Ishikawa (cell line): ENCODE measurements around the gene GALNT9.

Source experiments
- CEBPB ChIP-seq: IDR thresholded peaks from 2 replicates; pipeline ENCODE4 v1.6.1; 2012
- CREB1 ChIP-seq: IDR thresholded peaks from 2 replicates; pipeline ENCODE4 v1.6.1; 2012; ENCODE audit warnings: low read depth
- EP300 ChIP-seq: IDR thresholded peaks from 2 replicates; pipeline ENCODE4 v1.6.1; 2012; ENCODE audit warnings: borderline replicate concordance
- FOXM1 ChIP-seq: IDR thresholded peaks from 2 replicates; pipeline ENCODE4 v1.6.1; 2012; ENCODE audit warnings: low read depth, borderline replicate concordance
- NFIC ChIP-seq: IDR thresholded peaks from 2 replicates; pipeline ENCODE4 v1.6.1; 2012
- RAD21 ChIP-seq: IDR thresholded peaks from 2 replicates; pipeline ENCODE4 v1.6.1; 2012; ENCODE audit warnings: low read depth
- TAF1 ChIP-seq: IDR thresholded peaks from 2 replicates; pipeline ENCODE4 v1.6.1; 2012; ENCODE audit warnings: low read depth, mild to moderate bottlenecking
- TCF12 ChIP-seq: IDR thresholded peaks from 2 replicates; pipeline ENCODE4 v1.6.1; 2012; ENCODE audit warnings: low read depth
- TEAD4 ChIP-seq: IDR thresholded peaks from 2 replicates; pipeline ENCODE4 v1.6.1; 2012
- YY1 ChIP-seq: IDR thresholded peaks from 2 replicates; pipeline ENCODE4 v1.6.1; 2012; ENCODE audit warnings: low read depth
- TF ChIP-seq, protein P1 (sequence below): IDR thresholded peaks from 2 replicates; pipeline ENCODE4 v1.6.1; 2012
- TF ChIP-seq, protein P2 (sequence below): IDR thresholded peaks from 2 replicates; pipeline ENCODE4 v1.6.1; 2012; ENCODE audit warnings: low read depth, mild to moderate bottlenecking
- TF ChIP-seq, protein P3 (sequence below): IDR thresholded peaks from 2 replicates; pipeline ENCODE4 v1.6.1; 2012

DNA sequence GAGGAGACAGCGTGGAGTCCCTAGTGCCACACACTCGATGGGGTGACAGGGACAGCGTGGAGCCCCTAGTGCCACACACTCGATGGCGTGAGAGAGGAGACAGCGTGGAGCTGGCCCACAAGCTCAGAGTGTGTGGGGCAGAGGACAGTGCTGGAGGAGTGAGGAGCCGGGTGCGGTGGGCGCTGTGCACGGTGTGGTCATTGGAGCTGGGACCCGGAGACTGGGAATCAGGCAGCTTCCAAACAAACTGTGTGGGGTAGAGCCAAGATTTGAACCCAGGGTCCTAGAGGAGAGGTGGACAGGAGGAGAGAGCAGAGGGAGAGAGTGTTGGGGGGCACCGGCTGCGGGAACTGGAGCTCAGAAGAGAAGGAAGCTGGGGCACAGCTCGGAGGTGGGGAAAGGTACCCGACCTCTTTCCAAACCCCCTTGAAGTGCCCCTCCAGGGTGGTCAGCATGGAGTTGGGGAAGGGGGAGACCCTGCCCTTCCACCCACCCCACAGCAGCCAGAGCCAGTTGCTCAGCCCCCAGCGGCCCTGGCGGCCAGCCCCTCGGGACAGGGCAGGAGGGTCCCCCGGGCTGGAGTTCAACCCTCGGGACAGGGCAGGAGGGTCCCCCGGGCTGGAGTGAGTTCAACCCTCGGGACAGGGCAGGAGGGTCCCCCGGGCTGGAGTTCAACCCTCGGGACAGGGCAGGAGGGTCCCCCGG is 94.1 kb downstream of the GALNT9 start:
- TF ChIP-seq TEAD4 (no peak), EP300 (no peak), TAF1 (no peak), YY1 (no peak), CEBPB (no peak), TCF12 (no peak), FOXM1 (no peak), RAD21 (no peak), CREB1 (no peak), NFIC (no peak)
- TF ChIP-seq, protein P1, sequence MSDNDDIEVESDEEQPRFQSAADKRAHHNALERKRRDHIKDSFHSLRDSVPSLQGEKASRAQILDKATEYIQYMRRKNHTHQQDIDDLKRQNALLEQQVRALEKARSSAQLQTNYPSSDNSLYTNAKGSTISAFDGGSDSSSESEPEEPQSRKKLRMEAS, result no peak
- TF ChIP-seq, protein P2, sequence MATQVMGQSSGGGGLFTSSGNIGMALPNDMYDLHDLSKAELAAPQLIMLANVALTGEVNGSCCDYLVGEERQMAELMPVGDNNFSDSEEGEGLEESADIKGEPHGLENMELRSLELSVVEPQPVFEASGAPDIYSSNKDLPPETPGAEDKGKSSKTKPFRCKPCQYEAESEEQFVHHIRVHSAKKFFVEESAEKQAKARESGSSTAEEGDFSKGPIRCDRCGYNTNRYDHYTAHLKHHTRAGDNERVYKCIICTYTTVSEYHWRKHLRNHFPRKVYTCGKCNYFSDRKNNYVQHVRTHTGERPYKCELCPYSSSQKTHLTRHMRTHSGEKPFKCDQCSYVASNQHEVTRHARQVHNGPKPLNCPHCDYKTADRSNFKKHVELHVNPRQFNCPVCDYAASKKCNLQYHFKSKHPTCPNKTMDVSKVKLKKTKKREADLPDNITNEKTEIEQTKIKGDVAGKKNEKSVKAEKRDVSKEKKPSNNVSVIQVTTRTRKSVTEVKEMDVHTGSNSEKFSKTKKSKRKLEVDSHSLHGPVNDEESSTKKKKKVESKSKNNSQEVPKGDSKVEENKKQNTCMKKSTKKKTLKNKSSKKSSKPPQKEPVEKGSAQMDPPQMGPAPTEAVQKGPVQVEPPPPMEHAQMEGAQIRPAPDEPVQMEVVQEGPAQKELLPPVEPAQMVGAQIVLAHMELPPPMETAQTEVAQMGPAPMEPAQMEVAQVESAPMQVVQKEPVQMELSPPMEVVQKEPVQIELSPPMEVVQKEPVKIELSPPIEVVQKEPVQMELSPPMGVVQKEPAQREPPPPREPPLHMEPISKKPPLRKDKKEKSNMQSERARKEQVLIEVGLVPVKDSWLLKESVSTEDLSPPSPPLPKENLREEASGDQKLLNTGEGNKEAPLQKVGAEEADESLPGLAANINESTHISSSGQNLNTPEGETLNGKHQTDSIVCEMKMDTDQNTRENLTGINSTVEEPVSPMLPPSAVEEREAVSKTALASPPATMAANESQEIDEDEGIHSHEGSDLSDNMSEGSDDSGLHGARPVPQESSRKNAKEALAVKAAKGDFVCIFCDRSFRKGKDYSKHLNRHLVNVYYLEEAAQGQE, result no peak
- TF ChIP-seq, protein P3, sequence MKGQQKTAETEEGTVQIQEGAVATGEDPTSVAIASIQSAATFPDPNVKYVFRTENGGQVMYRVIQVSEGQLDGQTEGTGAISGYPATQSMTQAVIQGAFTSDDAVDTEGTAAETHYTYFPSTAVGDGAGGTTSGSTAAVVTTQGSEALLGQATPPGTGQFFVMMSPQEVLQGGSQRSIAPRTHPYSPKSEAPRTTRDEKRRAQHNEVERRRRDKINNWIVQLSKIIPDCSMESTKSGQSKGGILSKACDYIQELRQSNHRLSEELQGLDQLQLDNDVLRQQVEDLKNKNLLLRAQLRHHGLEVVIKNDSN, result no peak
